NCI-H82 treated with DMSO at 0.1 percent for 48 hours (cell line): ENCODE results near the gene ANO7.

ENCODE experiments used
- DNase-seq: peaks from one replicate; lab custom pipeline; 2025; ENCODE audit not compliant: unreplicated experiment; lab: John Stamatoyannopoulos, UW

Gene ANO7

GRCh38 chr2:241226723-241227572 lies 38.5 kb downstream of the ANO7 start:
- DNase-seq, result no peak

GRCh38 chr2:241227594-241227993 lies 39.1 kb downstream of the ANO7 start:
- no peak for DNase-seq

GRCh38 chr2:241228081-241228859 lies 39.8 kb downstream of the ANO7 start:
- DNase-seq, result no peak

DNA sequence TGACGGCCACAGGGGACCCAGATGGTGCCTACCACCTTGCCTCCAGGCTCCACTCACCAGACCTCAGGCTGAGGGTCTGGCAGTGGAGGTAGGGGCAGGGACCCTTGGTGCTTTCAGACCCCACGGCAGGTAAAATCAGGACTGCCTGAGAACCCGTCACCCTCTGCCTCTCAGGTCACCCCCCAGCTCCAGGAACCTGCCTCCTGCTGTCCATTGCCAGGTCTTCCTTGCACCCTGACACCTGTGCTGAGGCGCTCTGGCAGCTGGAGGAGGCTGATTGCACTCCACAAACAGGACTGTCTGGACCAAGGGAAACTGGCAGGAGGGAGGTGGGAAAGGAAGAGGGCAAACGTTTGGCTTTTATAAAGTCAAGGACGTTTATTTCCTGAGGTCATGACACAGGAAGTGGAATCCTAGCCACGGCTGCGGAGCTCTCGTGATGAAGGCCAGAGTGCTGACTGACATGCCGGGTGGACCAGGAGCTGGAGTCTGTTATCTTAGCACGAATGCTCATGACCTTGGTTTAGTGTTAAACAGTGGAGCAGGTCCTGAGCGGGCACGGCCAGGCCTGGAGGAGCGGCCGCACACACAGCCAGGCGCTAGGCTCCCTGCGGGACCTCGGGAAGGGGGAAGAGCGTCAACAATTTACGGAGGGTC lies 40.5 kb downstream of the ANO7 start:
- DNase-seq, result no peak

DNA sequence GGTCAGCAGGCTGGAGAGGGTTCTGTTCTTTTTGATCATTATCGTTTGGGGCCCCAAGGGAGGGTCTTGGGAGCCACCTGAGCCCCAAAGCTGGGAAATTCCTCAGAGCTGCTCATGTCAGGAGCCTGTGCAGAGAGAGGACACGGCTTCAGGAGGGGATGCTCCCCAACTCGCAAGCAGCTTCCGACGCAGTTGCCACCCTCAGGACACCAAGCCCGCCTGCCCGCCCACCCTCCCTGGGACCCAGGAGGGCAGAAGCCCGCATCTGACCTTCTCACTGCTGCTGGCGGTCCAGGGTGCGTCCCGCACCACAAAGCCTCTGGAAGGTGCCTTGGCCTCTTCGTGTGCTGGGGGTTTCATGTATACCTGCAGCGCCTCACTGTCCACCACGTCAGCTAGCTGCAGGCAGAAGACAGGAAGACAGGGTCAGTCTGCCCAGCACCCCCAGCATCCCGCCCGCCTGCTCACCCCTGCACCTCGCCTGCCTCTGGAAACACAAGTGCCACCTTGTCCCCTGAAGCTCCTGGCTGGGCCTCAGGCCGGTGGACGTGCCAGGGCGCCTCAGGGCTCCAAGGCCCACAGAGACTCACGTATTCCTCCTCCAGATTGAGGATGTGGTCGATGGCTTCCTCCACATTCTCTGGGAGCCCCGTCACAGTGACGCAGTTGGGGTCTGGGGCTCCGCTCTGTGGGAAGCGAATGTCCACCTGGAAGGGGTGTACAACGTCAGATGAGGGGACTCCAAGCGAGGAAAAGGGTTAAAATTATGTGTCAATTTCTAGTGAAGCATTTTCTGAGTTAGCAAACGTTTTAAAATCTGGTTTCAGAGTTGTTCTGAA lies 41.3 kb downstream of the ANO7 start:
- no peak for DNase-seq

DNA sequence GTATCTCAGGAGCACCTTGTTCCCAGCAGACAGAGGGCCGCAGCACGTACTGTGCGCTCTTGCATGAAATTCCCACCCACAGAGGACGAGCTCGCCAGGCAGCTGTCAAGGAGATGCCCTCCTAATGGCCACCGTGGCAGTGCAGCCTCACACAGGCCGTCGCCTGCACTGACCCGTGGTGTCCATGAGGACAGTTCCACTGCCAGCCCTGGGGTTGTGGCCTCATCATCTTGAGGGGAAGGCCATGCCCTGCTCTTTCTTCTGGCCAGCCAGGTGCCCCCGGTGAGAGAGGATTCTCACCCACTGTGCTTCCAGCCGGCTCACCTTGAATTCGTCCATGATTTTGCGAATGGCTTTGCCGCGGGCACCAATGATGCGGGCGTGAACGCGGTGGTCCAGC lies 42.0 kb downstream of the ANO7 start:
- DNase-seq, result no peak

DNA sequence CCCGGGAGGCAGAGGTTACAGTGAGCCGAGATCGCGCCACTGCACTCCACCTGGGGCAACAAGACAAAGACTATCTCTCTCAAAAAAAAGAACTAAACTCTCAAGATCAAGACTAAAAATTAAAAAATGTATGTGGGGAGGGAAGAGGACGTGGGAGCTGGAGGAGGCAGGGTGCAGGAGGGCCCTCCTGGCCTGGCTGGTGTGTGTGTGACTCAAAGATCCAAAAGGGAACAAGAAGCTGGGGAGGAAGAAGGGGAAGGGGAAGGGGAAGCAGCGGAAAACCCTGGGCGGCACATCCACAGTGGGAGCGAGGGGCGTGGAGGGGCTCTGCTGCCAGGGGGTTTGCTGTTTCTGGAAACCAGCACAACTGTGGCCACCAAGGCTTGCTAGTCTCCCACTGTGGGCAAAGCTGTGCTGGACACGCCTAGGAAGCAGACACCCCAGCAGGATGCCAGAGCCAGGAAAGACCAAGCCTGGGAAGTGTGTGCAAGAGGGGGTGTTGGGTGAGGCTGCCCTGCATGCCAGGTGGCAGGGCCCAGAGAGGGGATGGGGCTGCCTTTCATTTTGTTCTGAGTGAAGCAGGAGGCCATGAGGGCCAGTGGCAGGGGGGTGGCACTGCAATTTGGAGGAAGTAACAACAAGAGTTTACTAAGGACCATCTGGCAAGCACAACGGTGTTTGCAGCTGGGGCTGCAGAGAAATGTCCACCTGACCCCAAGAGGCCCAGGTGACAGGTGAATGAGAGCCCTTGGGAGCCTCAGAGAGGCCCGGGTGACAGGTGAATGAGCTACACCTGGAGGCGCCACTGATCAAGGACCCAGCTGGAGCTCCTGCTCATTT lies 44.5 kb downstream of the ANO7 start:
- no peak for DNase-seq

- DNase-seq, result no peak
Observed at GRCh38 chr2:241234066-241234790, 45.8 kb downstream of the ANO7 start.

DNA sequence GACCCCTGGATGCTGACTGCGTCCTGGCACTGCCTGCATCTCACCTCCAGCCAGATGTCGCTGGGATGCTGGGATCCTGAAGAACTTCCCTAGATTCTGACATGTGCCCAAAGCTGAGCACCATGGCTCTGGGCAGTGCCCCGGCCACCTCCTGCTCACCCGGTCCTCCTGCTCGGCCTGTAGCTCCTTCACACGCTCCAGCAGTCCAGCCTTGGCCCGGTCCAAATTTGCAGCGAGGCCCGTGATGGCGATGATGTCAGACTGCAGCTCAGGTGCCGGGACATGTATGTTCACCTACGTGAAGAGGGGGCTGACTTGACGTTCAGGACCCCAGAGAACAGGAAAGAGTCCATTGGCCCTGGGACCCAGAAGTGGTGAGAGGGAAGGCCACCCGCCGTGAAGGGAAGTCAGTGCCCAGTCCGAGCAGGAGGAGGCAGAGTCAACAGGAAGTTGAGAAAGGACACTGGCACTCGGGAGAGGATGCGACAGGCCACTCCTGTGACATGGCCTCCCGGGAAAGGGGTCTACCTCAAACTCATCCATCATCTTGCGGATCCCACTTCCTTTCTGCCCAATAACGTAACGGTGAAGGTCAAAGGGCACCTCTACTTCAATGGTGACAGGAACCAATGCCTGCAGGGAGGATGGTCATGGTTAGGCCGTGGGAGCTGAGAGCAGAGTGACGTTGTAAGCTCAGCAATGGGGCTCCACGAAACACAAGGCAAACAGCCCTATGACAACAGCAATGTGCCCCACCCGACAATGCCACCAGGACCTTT lies 46.7 kb downstream of the ANO7 start:
- no peak for DNase-seq

- no peak for DNase-seq
Observed at GRCh38 chr2:241235859-241236593, 47.5 kb downstream of the ANO7 start.

DNA sequence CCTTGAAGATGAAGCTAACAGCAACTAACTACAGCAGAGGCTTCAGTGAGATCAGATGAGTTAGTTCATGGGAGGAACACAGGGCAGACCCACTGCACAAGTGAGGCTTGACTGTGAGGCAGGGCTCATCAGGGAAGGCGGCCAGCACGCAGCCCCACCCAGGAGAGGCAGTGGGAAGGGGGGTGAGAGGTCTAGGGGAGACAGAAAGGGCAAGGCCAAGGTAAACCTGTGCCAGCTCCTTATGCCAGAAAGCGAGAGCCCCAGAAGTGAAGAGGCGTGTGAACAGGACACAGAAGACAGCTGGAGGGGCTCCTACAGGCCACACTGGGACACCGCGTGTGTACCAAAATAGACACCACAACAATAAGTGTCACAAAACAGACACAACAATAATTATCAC lies 48.6 kb downstream of the ANO7 start:
- no peak for DNase-seq

DNA sequence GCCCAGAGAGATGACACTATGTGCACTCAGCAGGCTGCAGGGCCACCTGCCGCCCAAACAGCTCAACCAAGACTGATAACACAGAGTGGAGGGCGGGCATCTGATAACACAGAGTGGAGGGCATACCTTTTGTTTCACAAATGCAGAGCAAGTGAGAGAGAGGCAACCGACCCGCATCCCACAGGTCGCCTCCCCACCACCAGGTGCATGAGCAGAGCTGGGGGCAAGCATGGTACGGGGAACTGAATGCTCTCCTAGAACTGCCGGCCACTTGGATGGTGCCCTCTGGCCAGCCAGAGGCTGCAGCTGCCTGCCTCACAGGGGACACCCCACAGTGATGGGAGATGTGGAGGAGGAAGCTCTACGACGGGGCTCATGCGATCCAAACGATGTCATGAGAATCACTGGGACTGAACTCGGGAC lies 49.5 kb downstream of the ANO7 start:
- no peak for DNase-seq

- no peak for DNase-seq
Observed at GRCh38 chr2:241238693-241239198, 50.3 kb downstream of the ANO7 start.

- DNase-seq, result no peak
Observed at GRCh38 chr2:241239552-241240202, 51.2 kb downstream of the ANO7 start.

DNA sequence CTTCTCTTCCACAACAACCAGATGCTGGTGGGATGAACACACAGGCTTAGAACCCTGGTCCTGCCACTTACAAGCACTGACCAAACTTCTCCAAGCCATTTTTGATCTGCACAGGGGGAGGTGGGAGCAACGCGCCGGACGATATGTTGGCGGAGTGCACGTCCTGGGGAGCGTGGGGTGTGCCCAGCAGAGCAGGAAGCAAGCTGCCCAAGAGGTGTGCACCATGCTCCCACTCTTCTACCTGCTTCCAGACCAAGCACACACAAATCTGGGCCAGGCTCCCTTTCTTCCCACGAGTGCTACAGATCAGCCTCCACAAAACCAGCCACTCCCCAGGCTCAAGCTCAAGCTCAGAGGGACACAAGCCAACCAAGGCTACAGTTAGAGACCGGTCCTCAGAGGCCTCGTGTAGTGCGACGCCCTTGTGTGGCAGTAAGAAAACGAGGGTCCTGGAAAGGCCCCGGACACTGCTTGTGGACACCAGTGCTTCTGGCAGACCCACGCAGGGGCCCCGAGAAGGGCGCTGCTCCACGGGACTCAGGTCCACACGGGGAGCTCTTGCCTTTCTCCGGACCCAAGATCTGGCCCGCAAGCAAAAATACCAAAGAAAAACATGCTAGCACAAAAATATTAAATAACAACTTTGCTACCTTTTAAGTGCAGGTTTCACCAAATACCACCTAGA lies 52.0 kb downstream of the ANO7 start:
- no peak for DNase-seq

GRCh38 chr2:241241669-241242068 lies 53.2 kb downstream of the ANO7 start:
- no peak for DNase-seq

GRCh38 chr2:241242306-241242705 lies 53.8 kb downstream of the ANO7 start:
- DNase-seq, result no peak
